HCT116 (cell line): ENCODE results near the gene ARHGEF9. TPM values are rescaled to one million over a fixed set of nuclear protein-coding genes. Genes with fewer than 3 reads are reported as not detected.

Experiments used
- ATAC-seq: fragments of 200-7000 bp; cut with Tn5 transposase; 2 replicates; pipeline ENCODE4 v1.9.1; 2020; ENCODE audit warnings: mild to moderate bottlenecking, moderate library complexity
- BruUV-seq: library from RNA; stranded (reverse); fragments of 400-500 nt; replicated peaks from 2 replicates; lab custom pipeline; 2021; lab: Mats Ljungman, UMichigan
- CTCF ChIA-PET: fragments of 300-600 bp; sonication (Branson Sonifier 250); formaldehyde crosslinking; loops from one replicate; lab custom pipeline; 2021; ENCODE audit warnings: antibody characterized with exemption; lab: Charles Lee
- POLR2A ChIA-PET: fragments of 300-600, 350-600 bp; sonication (Branson Sonifier 250); formaldehyde crosslinking; loops from one replicate; lab custom pipeline; 2021; ENCODE audit warnings: antibody characterized with exemption; lab: Charles Lee
- RAD21 ChIA-PET, 2 experiments: fragments of 300-600 bp; sonication (Branson Sonifier 250); formaldehyde crosslinking; loops; one replicate each; lab custom pipeline; 2023; ENCODE audit warnings: low total read pairs in 2 of 2; ENCODE audit not compliant: uncharacterized antibody in 2 of 2, unreplicated experiment in 2 of 2, low non-redundant PET in 1 of 2; lab: Charles Lee
- DNase-seq: peaks from one replicate; pipeline ENCODE4 v3.0.0-alpha.2; 2010; ENCODE audit warnings: low read depth, low spot score
- H2AFZ ChIP-seq: fragments of 200-600 bp; shearing (Covaris generic), sonication (generic); 2 replicates; pipeline ENCODE4 v1.6.1; 2017; ENCODE audit warnings: low read depth, mixed run types, mixed read lengths, antibody characterized with exemption, low read length; ENCODE audit not compliant: poor library complexity, severe bottlenecking
- H3K27ac ChIP-seq: 2 replicates; pipeline ENCODE4 v1.5.1; 2012; ENCODE audit warnings: low read depth, low read length
- H3K27me3 ChIP-seq: fragments of 200-600 bp; sonication (generic); 2 replicates; pipeline ENCODE4 v1.6.1; 2016; ENCODE audit warnings: mixed run types, low read length, mixed read lengths; ENCODE audit not compliant: insufficient read depth
- H3K36me3 ChIP-seq, 2 experiments: fragments of 200-500 bp in 1 of 2; fragments of 200-600 bp in 1 of 2; sonication (Bioruptor generic) in 1 of 2; sonication (generic) in 1 of 2; 2 replicates each; pipeline versions ENCODE4 v1.5.1 to v1.6.1; 2014 to 2016; ENCODE audit warnings: low read length in 2 of 2, inconsistent platforms in 1 of 2, mixed read lengths in 1 of 2, mixed run types in 1 of 2; ENCODE audit not compliant: insufficient read depth in 2 of 2, control insufficient read depth in 1 of 2
- H3K4me1 ChIP-seq, 2 experiments: fragments of 200-600 bp in 1 of 2; sonication (generic) in 1 of 2; 2 replicates each; pipeline versions ENCODE4 v1.5.1 to v1.6.1; 2012 to 2017; ENCODE audit warnings: low read length in 2 of 2, inconsistent platforms in 1 of 2, mild to moderate bottlenecking in 1 of 2, mixed read lengths in 1 of 2, mixed run types in 1 of 2, moderate library complexity in 1 of 2; ENCODE audit not compliant: insufficient read depth in 2 of 2, control insufficient read depth in 1 of 2
- H3K4me2 ChIP-seq: fragments of 200-600 bp; sonication (generic); 2 replicates; pipeline ENCODE4 v1.6.1; 2017; ENCODE audit warnings: mixed run types, low read length, mixed read lengths
- H3K4me3 ChIP-seq, 2 experiments: fragments of 200-600 bp in 1 of 2; sonication (generic) in 1 of 2; replicated peaks in 1 of 2; 2 replicates each; pipeline ENCODE4 v1.5.1; 2011 to 2016; ENCODE audit warnings: low read length in 2 of 2, control low read depth in 1 of 2, low read depth in 1 of 2, mild to moderate bottlenecking in 1 of 2, mixed read lengths in 1 of 2, mixed run types in 1 of 2
- H3K79me2 ChIP-seq: fragments of 200-600 bp; sonication (generic); 2 replicates; pipeline ENCODE4 v1.6.1; 2017; ENCODE audit warnings: mild to moderate bottlenecking, mixed run types, low read length, moderate library complexity, mixed read lengths; ENCODE audit not compliant: insufficient read depth
- H3K9ac ChIP-seq: fragments of 200-600 bp; sonication (generic); 2 replicates; pipeline ENCODE4 v1.6.1; 2016; ENCODE audit warnings: low read length, mixed read lengths
- H3K9me2 ChIP-seq: fragments of 200-600 bp; sonication (generic), shearing (Covaris generic); 2 replicates; pipeline ENCODE4 v1.6.1; 2017; ENCODE audit warnings: mixed run types, mild to moderate bottlenecking, moderate library complexity; ENCODE audit not compliant: insufficient read depth
- H3K9me3 ChIP-seq, 2 experiments: fragments of 200-500 bp in 1 of 2; fragments of 200-600 bp in 1 of 2; sonication (Bioruptor generic) in 1 of 2; sonication (generic) in 1 of 2; 2 replicates each; pipeline ENCODE4 v1.6.1; 2014 to 2017; ENCODE audit warnings: low read length in 2 of 2, mixed read lengths in 2 of 2, inconsistent platforms in 1 of 2, low read depth in 1 of 2, mild to moderate bottlenecking in 1 of 2, mixed run types in 1 of 2, moderate library complexity in 1 of 2; ENCODE audit not compliant: control insufficient read depth in 1 of 2, insufficient read depth in 1 of 2
- H4K20me1 ChIP-seq: fragments of 200-600 bp; sonication (generic), shearing (Covaris generic); 2 replicates; pipeline ENCODE4 v1.6.1; 2017; ENCODE audit warnings: mixed run types, mild to moderate bottlenecking, moderate library complexity; ENCODE audit not compliant: insufficient read depth
- POLR2AphosphoS5 ChIP-seq: IDR thresholded peaks from 2 replicates; pipeline ENCODE4 v1.6.1; 2011; ENCODE audit warnings: mild to moderate bottlenecking, low read depth, low read length, moderate library complexity
- SRF ChIP-seq: IDR thresholded peaks from 2 replicates; pipeline ENCODE4 v1.6.1; 2012; ENCODE audit warnings: low read depth
- TCF7L2 ChIP-seq: IDR thresholded peaks from 2 replicates; pipeline ENCODE4 v1.7.0; 2011; ENCODE audit warnings: borderline replicate concordance, inconsistent platforms; ENCODE audit not compliant: insufficient read depth, insufficient read length; ENCODE audit errors: extremely low read depth
- intact Hi-C: fragments of 100-400 bp; cut with micrococcal nuclease; formaldehyde crosslinking; loops from 2 replicates; pipeline ENCODE4 v1.10.0; 2022
- total RNA-seq: library from RNA; stranded (reverse); gene quantifications from one replicate; pipeline ENCODE4 v1.2.1, GENCODE V29; 2021; ENCODE audit not compliant: unreplicated experiment
- TF ChIP-seq, protein P1 (sequence below): IDR thresholded peaks from 2 replicates; pipeline ENCODE4 v1.6.1; 2012; ENCODE audit warnings: low read depth
- TF ChIP-seq, protein P2 (sequence below), 3 experiments: fragments of 200-600 bp in 1 of 3; sonication (generic) in 1 of 3; IDR thresholded peaks in 2 of 3; conservative IDR thresholded peaks in 1 of 3; 2 replicates each; pipeline ENCODE4 v1.5.1; 2012 to 2017; ENCODE audit warnings: low read depth in 2 of 3, low read length in 2 of 3, antibody characterized with exemption in 1 of 3, borderline replicate concordance in 1 of 3, control low read depth in 1 of 3, mild to moderate bottlenecking in 1 of 3, mixed read lengths in 1 of 3, mixed run types in 1 of 3, moderate library complexity in 1 of 3; ENCODE audit not compliant: insufficient read depth in 1 of 3

Gene ARHGEF9
- total RNA-seq, 1 experiment from 2014 or later = 15.0 TPM

DNA sequence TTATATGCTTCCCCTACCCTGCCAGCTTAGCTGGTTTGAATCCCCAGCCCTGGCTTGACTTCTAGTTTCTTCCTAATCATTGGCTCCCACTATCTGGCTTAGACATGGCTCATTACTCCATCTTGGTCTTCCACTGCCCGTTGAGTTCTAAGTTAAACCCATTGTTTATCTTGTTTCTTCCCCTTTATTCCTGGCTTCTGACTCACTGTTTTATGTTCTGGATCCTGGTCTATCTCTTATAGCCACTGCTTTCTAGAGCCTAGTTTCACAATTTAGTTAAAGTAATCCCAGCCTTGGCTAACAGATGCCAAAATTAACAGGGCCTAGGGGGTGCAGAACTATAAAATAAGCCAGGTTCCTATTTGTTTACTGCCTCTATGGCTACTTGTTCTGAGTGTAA, 120.9 kb downstream of the ARHGEF9 start:
- BruUV-seq = no TSS peak
- RAD21 ChIA-PET = no interaction called here
- DNase-seq (no peak), ATAC-seq (no peak)
- Histone ChIP-seq H3K9ac (no peak overlapping the region), H3K36me3 (no peaks in the 10 kb centered on the region), H3K9me3 (no peaks in the 10 kb centered on the region), H2AFZ (no peak overlapping the region), H4K20me1 (no peaks in the 10 kb centered on the region)
- POLR2A ChIA-PET = no interaction called here
- intact Hi-C loops = no loop called here
- TF ChIP-seq, protein P1, sequence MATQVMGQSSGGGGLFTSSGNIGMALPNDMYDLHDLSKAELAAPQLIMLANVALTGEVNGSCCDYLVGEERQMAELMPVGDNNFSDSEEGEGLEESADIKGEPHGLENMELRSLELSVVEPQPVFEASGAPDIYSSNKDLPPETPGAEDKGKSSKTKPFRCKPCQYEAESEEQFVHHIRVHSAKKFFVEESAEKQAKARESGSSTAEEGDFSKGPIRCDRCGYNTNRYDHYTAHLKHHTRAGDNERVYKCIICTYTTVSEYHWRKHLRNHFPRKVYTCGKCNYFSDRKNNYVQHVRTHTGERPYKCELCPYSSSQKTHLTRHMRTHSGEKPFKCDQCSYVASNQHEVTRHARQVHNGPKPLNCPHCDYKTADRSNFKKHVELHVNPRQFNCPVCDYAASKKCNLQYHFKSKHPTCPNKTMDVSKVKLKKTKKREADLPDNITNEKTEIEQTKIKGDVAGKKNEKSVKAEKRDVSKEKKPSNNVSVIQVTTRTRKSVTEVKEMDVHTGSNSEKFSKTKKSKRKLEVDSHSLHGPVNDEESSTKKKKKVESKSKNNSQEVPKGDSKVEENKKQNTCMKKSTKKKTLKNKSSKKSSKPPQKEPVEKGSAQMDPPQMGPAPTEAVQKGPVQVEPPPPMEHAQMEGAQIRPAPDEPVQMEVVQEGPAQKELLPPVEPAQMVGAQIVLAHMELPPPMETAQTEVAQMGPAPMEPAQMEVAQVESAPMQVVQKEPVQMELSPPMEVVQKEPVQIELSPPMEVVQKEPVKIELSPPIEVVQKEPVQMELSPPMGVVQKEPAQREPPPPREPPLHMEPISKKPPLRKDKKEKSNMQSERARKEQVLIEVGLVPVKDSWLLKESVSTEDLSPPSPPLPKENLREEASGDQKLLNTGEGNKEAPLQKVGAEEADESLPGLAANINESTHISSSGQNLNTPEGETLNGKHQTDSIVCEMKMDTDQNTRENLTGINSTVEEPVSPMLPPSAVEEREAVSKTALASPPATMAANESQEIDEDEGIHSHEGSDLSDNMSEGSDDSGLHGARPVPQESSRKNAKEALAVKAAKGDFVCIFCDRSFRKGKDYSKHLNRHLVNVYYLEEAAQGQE = no peak
- TF ChIP-seq, protein P2, sequence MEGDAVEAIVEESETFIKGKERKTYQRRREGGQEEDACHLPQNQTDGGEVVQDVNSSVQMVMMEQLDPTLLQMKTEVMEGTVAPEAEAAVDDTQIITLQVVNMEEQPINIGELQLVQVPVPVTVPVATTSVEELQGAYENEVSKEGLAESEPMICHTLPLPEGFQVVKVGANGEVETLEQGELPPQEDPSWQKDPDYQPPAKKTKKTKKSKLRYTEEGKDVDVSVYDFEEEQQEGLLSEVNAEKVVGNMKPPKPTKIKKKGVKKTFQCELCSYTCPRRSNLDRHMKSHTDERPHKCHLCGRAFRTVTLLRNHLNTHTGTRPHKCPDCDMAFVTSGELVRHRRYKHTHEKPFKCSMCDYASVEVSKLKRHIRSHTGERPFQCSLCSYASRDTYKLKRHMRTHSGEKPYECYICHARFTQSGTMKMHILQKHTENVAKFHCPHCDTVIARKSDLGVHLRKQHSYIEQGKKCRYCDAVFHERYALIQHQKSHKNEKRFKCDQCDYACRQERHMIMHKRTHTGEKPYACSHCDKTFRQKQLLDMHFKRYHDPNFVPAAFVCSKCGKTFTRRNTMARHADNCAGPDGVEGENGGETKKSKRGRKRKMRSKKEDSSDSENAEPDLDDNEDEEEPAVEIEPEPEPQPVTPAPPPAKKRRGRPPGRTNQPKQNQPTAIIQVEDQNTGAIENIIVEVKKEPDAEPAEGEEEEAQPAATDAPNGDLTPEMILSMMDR (IDR thresholded peaks at IDR 0.05 in 2 of 3, conservative IDR thresholded peaks at IDR 0.05 in 1 of 3; ENCODE audit: borderline replicate concordance in 1 of 3, insufficient read depth in 1 of 3, low read depth in 2 of 3, low read length in 2 of 3) = no peak
- TF ChIP-seq SRF (no peak), TCF7L2 (no peak), POLR2AphosphoS5 (no peak)
- TF ChIP-seq, all 23 proteins: peak for 0
- Histone ChIP-seq H3K4me3 (no peak overlapping the region), H3K79me2 (no peaks in the 10 kb centered on the region), H3K4me1 (no peaks in the 10 kb centered on the region), H3K27me3 (no peaks in the 10 kb centered on the region), H3K4me2 (no peak overlapping the region), H3K9me2 (no peaks in the 10 kb centered on the region), H3K27ac (no peak overlapping the region)
- CTCF ChIA-PET = no interaction called here
